Measurements from ENCODE around the gene PTS. TPM values are rescaled to one million over a fixed set of nuclear protein-coding genes. Genes with fewer than 3 reads are reported as not detected.
"Not testable (repeated sequence)": the region's sequence is repeated elsewhere in the genome, so short reads cannot be mapped to it uniquely, and the experiment has no call there.

PTS gene
- total and polyA plus RNA-seq, 9 donors, result 18.3 to 39.7 (median 26.3) TPM

- H3K27me3 ChIP-seq, result no peaks in the 10 kb centered on the region
- peaks cover 2% of the 10 kb centered on the region for H3K4me1 ChIP-seq (ENCODE audit: insufficient read depth)
- TF ChIP-seq, protein P1, sequence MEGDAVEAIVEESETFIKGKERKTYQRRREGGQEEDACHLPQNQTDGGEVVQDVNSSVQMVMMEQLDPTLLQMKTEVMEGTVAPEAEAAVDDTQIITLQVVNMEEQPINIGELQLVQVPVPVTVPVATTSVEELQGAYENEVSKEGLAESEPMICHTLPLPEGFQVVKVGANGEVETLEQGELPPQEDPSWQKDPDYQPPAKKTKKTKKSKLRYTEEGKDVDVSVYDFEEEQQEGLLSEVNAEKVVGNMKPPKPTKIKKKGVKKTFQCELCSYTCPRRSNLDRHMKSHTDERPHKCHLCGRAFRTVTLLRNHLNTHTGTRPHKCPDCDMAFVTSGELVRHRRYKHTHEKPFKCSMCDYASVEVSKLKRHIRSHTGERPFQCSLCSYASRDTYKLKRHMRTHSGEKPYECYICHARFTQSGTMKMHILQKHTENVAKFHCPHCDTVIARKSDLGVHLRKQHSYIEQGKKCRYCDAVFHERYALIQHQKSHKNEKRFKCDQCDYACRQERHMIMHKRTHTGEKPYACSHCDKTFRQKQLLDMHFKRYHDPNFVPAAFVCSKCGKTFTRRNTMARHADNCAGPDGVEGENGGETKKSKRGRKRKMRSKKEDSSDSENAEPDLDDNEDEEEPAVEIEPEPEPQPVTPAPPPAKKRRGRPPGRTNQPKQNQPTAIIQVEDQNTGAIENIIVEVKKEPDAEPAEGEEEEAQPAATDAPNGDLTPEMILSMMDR (IDR thresholded peaks at IDR 0.05), result no peak
- TF ChIP-seq EP300 (IDR thresholded peaks at IDR 0.05), result no peak
- no peak for TF ChIP-seq POLR2A (IDR thresholded peaks at IDR 0.05)
- no peaks in the 10 kb centered on the region for H3K36me3 ChIP-seq
- no peak for DNase-seq
- H3K9me3 ChIP-seq, result no peaks in the 10 kb centered on the region
- no peak overlapping the region for H3K4me3 ChIP-seq
- H3K27ac ChIP-seq, result no peak overlapping the region
- intact Hi-C loops (cut with DNase I), result no loop called here
Observed at GRCh38 chr11:112179601-112180000, 46.6 kb upstream of the PTS start.

GRCh38 chr11:112182867-112183266 is 43.4 kb upstream of the PTS start:
- no peaks in the 10 kb centered on the region for H3K36me3 ChIP-seq
- TF ChIP-seq, protein P1 (IDR thresholded peaks at IDR 0.05), result no peak
- 72 to 79% (median 76%) methylated on average over 1 of the region's 1 CpG for WGBS, 3 donors
- DNase-seq, result no peak
- H3K27me3 ChIP-seq, result peaks cover 2% of the 10 kb centered on the region
- H3K4me1 ChIP-seq (ENCODE audit: insufficient read depth), result no peaks in the 10 kb centered on the region
- H3K4me3 ChIP-seq, result no peak overlapping the region
- H3K9me3 ChIP-seq, result no peaks in the 10 kb centered on the region
- no peak overlapping the region for H3K27ac ChIP-seq
- intact Hi-C loops (cut with DNase I), result no loop called here

GRCh38 chr11:112185883-112186282 is 40.3 kb upstream of the PTS start:
- H3K4me1 ChIP-seq (ENCODE audit: insufficient read depth), result no peaks in the 10 kb centered on the region
- H3K36me3 ChIP-seq, result no peaks in the 10 kb centered on the region
- intact Hi-C loops (cut with DNase I), result no loop called here
- TF ChIP-seq POLR2A (IDR thresholded peaks at IDR 0.05), result no peak
- TF ChIP-seq, protein P1 (IDR thresholded peaks at IDR 0.05), result no peak
- TF ChIP-seq EP300 (IDR thresholded peaks at IDR 0.05), result no peak
- DNase-seq, result no peak
- H3K27ac ChIP-seq, result no peak overlapping the region
- H3K4me3 ChIP-seq, result no peak overlapping the region
- H3K27me3 ChIP-seq, result peaks cover 2% of the 10 kb centered on the region
- H3K9me3 ChIP-seq, result no peaks in the 10 kb centered on the region

- TF ChIP-seq, protein P1 (IDR thresholded peaks at IDR 0.05), result no peak
- TF ChIP-seq EP300 (IDR thresholded peaks at IDR 0.05) (no peak), POLR2A (IDR thresholded peaks at IDR 0.05) (no peak)
- H3K9me3 ChIP-seq, result no peaks in the 10 kb centered on the region
- H3K4me3 ChIP-seq, result no peak overlapping the region
- H3K27me3 ChIP-seq, result peaks cover 2% of the 10 kb centered on the region
- no peaks in the 10 kb centered on the region for H3K4me1 ChIP-seq (ENCODE audit: insufficient read depth)
- no peak for DNase-seq
- no peak overlapping the region for H3K27ac ChIP-seq
- intact Hi-C loops (cut with DNase I), result no loop called here
- no peaks in the 10 kb centered on the region for H3K36me3 ChIP-seq
Observed at GRCh38 chr11:112186304-112186703, 39.9 kb upstream of the PTS start.

GRCh38 chr11:112195113-112195512 is 31.1 kb upstream of the PTS start:
- H3K4me1 ChIP-seq (ENCODE audit: insufficient read depth); H3K27me3 ChIP-seq; H3K27ac ChIP-seq; H3K9me3 ChIP-seq; H3K4me3 ChIP-seq; H3K36me3 ChIP-seq; intact Hi-C loops (cut with DNase I); DNase-seq: not testable (repeated sequence)
- 82 to 88% (median 83%) methylated on average over 11 of the region's 11 CpGs for WGBS, 3 donors
